HepG2 (cell line): ENCODE data around the gene SERPIND1. TPM values are rescaled to one million over a fixed set of nuclear protein-coding genes. Genes with fewer than 3 reads are reported as not detected.

Source experiments
- ATAC-seq: fragments of 200-7000 bp; cut with Tn5 transposase; 3 replicates; pipeline ENCODE4 v1.9.1; 2020; ENCODE audit warnings: mild to moderate bottlenecking, moderate library complexity
- BruUV-seq: library from RNA; stranded (reverse); fragments of 400-500 nt; replicated peaks from 2 replicates; lab custom pipeline; 2021; lab: Mats Ljungman, UMichigan
- CTCF ChIA-PET: fragments of 300-600 bp; formaldehyde crosslinking; extraction: SDS; loops from one replicate; lab custom pipeline; 2021; ENCODE audit warnings: low total read pairs, inconsistent platforms, low intra/inter-chr PET ratio; lab: Yijun Ruan, JAX
- POLR2A ChIA-PET: fragments of 350-600 bp; sonication (Branson Sonifier 250); formaldehyde crosslinking; loops from one replicate; lab custom pipeline; 2020; ENCODE audit warnings: antibody characterized with exemption, inconsistent platforms; lab: Yijun Ruan, JAX
- DNase-seq: peaks from one replicate; pipeline ENCODE4 v3.0.0-alpha.2; 2015; ENCODE audit warnings: low spot score
- FAIRE-seq: peaks from 3 replicates; lab custom pipeline; 2011; peaks lifted over from hg19 to GRCh38; lab: Jason Lieb, UNC
- H2AFZ ChIP-seq: one replicate; pipeline ENCODE4 v1.6.1; 2011; ENCODE audit warnings: low read length, inconsistent platforms
- H3K27ac ChIP-seq: fragments of 300-600 bp; 3 replicates; pipeline ENCODE4 v1.8.0; 2011; ENCODE audit warnings: mixed run types, mild to moderate bottlenecking, mixed read lengths, low read length, inconsistent platforms; ENCODE audit not compliant: insufficient read depth; ENCODE audit errors: extremely low read length
- H3K27me3 ChIP-seq, 2 experiments: fragments of 200-600 bp in 1 of 2; 2 replicates in 1 of 2; 3 replicates in 1 of 2; pipeline versions ENCODE4 v1.6.0 to v1.8.0; 2011; ENCODE audit warnings: low read length in 2 of 2, mild to moderate bottlenecking in 2 of 2, moderate library complexity in 2 of 2, inconsistent platforms in 1 of 2; ENCODE audit not compliant: insufficient read depth in 2 of 2, control insufficient read depth in 1 of 2
- H3K36me3 ChIP-seq, 2 experiments: fragments of 200-600 bp in 1 of 2; replicated peaks in 1 of 2; 2 replicates in 1 of 2; 3 replicates in 1 of 2; pipeline versions ENCODE4 v1.5.1 to v1.8.0; 2011; ENCODE audit warnings: low read length in 2 of 2, inconsistent platforms in 1 of 2; ENCODE audit not compliant: insufficient read depth in 2 of 2, control insufficient read depth in 1 of 2
- H3K4me1 ChIP-seq: 2 replicates; pipeline ENCODE4 v1.5.1; 2012; ENCODE audit warnings: low read length, inconsistent platforms; ENCODE audit not compliant: insufficient read depth
- H3K4me2 ChIP-seq: 2 replicates; pipeline ENCODE4 v1.6.0; 2011; ENCODE audit warnings: low read depth, low read length, inconsistent platforms
- H3K4me3 ChIP-seq, 3 experiments: fragments of 200-600 bp in 1 of 3; sonication (generic), shearing (Covaris generic) in 1 of 3; replicated peaks in 1 of 3; 2 replicates each; pipeline ENCODE4 v1.5.1; 2011 to 2016; ENCODE audit warnings: low read length in 3 of 3, inconsistent platforms in 2 of 3, low read depth in 2 of 3, mild to moderate bottlenecking in 2 of 3, control low read depth in 1 of 3, mixed read lengths in 1 of 3; ENCODE audit not compliant: insufficient read depth in 1 of 3
- H3K79me2 ChIP-seq: one replicate; pipeline ENCODE4 v1.6.1; 2011; ENCODE audit warnings: low read length, inconsistent platforms; ENCODE audit not compliant: insufficient read depth
- H3K9ac ChIP-seq: 2 replicates; pipeline ENCODE4 v1.6.0; 2011; ENCODE audit warnings: mild to moderate bottlenecking, low read depth, low read length, inconsistent platforms; ENCODE audit not compliant: insufficient read depth
- H3K9me3 ChIP-seq: 2 replicates; pipeline ENCODE4 v1.5.1; 2012; ENCODE audit warnings: mild to moderate bottlenecking, low read length
- H4K20me1 ChIP-seq: 2 replicates; pipeline ENCODE4 v1.6.0; 2011; ENCODE audit warnings: inconsistent platforms, mild to moderate bottlenecking, low read length, moderate library complexity; ENCODE audit not compliant: insufficient read depth
- ARNTL ChIP-seq: sonication (generic); formaldehyde crosslinking; IDR thresholded peaks from 2 replicates; pipeline ENCODE4 v1.4.0; 2020; ENCODE audit warnings: mild to moderate bottlenecking, missing genetic modification reagents
- ATM ChIP-seq: fragments of 450-650 bp; IDR thresholded peaks from 2 replicates; pipeline ENCODE4 v1.7.1; 2017; ENCODE audit warnings: mild to moderate bottlenecking, borderline replicate concordance
- FOXO4 ChIP-seq: sonication (generic); formaldehyde crosslinking; conservative IDR thresholded peaks from 2 replicates; pipeline ENCODE4 v1.8.1; 2023; ENCODE audit warnings: missing genetic modification reagents
- MAZ ChIP-seq, 2 experiments: sonication (generic) in 1 of 2; formaldehyde crosslinking in 1 of 2; IDR thresholded peaks; 2 replicates each; pipeline versions ENCODE4 v1.5.0 to v1.6.1; 2012 to 2020; ENCODE audit warnings: low read depth in 2 of 2, mild to moderate bottlenecking in 2 of 2, borderline replicate concordance in 1 of 2, improper control_type of control experiment in 1 of 2, low read length in 1 of 2, missing genetic modification reagents in 1 of 2, moderate library complexity in 1 of 2
- MED8 ChIP-seq: sonication (generic); formaldehyde crosslinking; IDR thresholded peaks from 2 replicates; pipeline ENCODE4 v1.8.1; 2023; ENCODE audit warnings: mild to moderate bottlenecking, missing genetic modification reagents; ENCODE audit not compliant: insufficient replicate concordance
- NFIB ChIP-seq: sonication (generic); formaldehyde crosslinking; IDR thresholded peaks from 2 replicates; pipeline ENCODE4 v1.9.0; 2021; ENCODE audit warnings: missing genetic modification reagents, mild to moderate bottlenecking, borderline replicate concordance
- ZNF572 ChIP-seq: sonication (generic); formaldehyde crosslinking; IDR thresholded peaks from 2 replicates; pipeline ENCODE4 v1.5.1; 2020; ENCODE audit warnings: mild to moderate bottlenecking, missing genetic modification reagents
- ZNF589 ChIP-seq: sonication (generic); formaldehyde crosslinking; conservative IDR thresholded peaks from 2 replicates; pipeline ENCODE4 v1.8.0; 2022; ENCODE audit warnings: mild to moderate bottlenecking, moderate library complexity, missing genetic modification reagents
- WGBS: methylation state at CpG from one replicate; pipeline ENCODE4 v1.1.6; 2017; ENCODE audit warnings: low lambda C conversion rate; 5-methylcytosine and 5-hydroxymethylcytosine counted together
- in situ Hi-C: cut with HindIII; loops from 2 replicates; pipeline ENCODE4 v1.10.0; 2017; ENCODE audit warnings: low pct_unique_long_range_greater_than_20kb; ENCODE audit not compliant: extremely low pct_ligation_motif_present
- intact Hi-C: fragments of 100-400 bp; cut with micrococcal nuclease; formaldehyde crosslinking; loops from one replicate; pipeline ENCODE4 v1.10.0; 2022; ENCODE audit not compliant: unreplicated experiment
- polyA plus RNA-seq, 8 experiments: library from polyadenylated mRNA; depleted of rRNA in 3 of 8; stranded (reverse) in 7 of 8; unstranded in 1 of 8; fragments of >200 nt; fragmentation: Illumina TruSeq in 4 of 8; extraction: Trizol in 4 of 8; gene quantifications; 2 replicates each; pipeline versions ENCODE4 v1.2.1 to v1.2.3, GENCODE V29; 2011 to 2016; ENCODE audit warnings: low read depth in 4 of 8, missing spikeins in 1 of 8, mixed read lengths in 1 of 8; ENCODE audit not compliant: insufficient read depth in 1 of 8
- total RNA-seq, 5 experiments: library from RNA; depleted of rRNA; stranded (reverse); fragments of >200 nt; fragmentation: Illumina TruSeq; extraction: Trizol; gene quantifications; 2 replicates each; pipeline ENCODE4 v1.2.3, GENCODE V29; 2016; ENCODE audit warnings: low read depth in 1 of 5

Gene SERPIND1
- total and polyA plus RNA-seq, 2 of the 13 experiments (the other 11 are each of a cell fraction or from before 2014, with no cell fraction given) = 111 to 350 TPM

- TF ChIP-seq MAZ (IDR thresholded peaks at IDR 0.05; ENCODE audit: borderline replicate concordance, low read depth, low read length) (no peak), MAZ (CRISPR knock-in tag; IDR thresholded peaks at IDR 0.05; ENCODE audit: low read depth) (no peak), NFIB (CRISPR knock-in tag) (no peak), MED8 (CRISPR knock-in tag) (no peak), ATM (no peak), ZNF589 (no peak)
Observed at GRCh38 chr22:20763630-20764470, 10.1 kb upstream of the SERPIND1 start (continued).

GRCh38 chr22:20764471-20764720, 9.5 kb upstream of the SERPIND1 start:
- no peak for TF ChIP-seq ARNTL
- no peak for TF ChIP-seq ZNF572 (CRISPR knock-in tag)
- 0 out of 2 replicates have a peak, but pooled peaks have one; percentile 34 for TF ChIP-seq FOXO4
- CTCF ChIA-PET = no interaction called here
- FAIRE-seq (no peak), ATAC-seq (no peak), DNase-seq (no peak)
- H3K27me3 ChIP-seq = no peaks in the 10 kb centered on the region; a peak in 1 of 5 replicates
- in situ Hi-C loops (no loop called here), intact Hi-C loops (no loop called here)
- H4K20me1 ChIP-seq = no peaks in the 10 kb centered on the region
- H3K36me3 ChIP-seq = peaks cover 21 to 44% of the 10 kb centered on the region in 2 experiments
- no peak overlapping the region for H3K4me3 ChIP-seq
- no peaks in the 10 kb centered on the region for H3K9me3 ChIP-seq
- no peak overlapping the region for H3K4me2 ChIP-seq
- no peaks in the 10 kb centered on the region for H3K79me2 ChIP-seq
- BruUV-seq = no TSS peak
- WGBS = 99% methylated on average over 7 of the region's 7 CpGs
- no peak overlapping the region for H3K27ac ChIP-seq
- H2AFZ ChIP-seq = no peak overlapping the region
- H3K4me1 ChIP-seq = 0 out of 2 replicates have a peak, but pooled peaks cover 7% of the 10 kb centered on the region
- POLR2A ChIA-PET = no interaction called here
- no peak overlapping the region for H3K9ac ChIP-seq
